NCI-H146 treated with DMSO at 0.1 percent for 48 hours (cell line): ENCODE data around the gene WASHC2C.
"Not testable (repeated sequence)": the region's sequence is repeated elsewhere in the genome, so short reads cannot be mapped to it uniquely, and the experiment has no call there.

Source experiments
- DNase-seq: peaks from one replicate; lab custom pipeline; 2025; ENCODE audit not compliant: unreplicated experiment; lab: John Stamatoyannopoulos, UW

WASHC2C gene

DNA sequence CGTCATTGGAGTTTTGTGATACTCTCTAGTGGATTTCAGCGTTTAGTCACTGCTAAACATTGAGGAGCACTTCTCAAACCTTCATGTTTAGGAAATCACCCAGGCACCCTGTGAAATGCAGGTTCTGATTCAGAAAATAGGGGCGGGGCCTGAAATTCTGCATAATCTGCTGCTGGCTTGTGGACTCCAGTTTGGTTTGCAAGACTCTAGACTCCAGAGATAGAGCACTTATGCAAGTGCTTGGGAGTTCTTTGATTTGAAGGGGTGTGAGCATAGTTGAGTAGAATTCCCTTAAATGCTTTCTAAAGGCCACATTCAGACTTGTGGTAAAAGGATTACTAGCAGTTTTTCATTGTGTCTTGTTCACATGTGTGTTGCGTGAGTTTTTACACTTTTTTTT is 41.3 kb downstream of the WASHC2C start:
- not testable (repeated sequence) for DNase-seq

DNA sequence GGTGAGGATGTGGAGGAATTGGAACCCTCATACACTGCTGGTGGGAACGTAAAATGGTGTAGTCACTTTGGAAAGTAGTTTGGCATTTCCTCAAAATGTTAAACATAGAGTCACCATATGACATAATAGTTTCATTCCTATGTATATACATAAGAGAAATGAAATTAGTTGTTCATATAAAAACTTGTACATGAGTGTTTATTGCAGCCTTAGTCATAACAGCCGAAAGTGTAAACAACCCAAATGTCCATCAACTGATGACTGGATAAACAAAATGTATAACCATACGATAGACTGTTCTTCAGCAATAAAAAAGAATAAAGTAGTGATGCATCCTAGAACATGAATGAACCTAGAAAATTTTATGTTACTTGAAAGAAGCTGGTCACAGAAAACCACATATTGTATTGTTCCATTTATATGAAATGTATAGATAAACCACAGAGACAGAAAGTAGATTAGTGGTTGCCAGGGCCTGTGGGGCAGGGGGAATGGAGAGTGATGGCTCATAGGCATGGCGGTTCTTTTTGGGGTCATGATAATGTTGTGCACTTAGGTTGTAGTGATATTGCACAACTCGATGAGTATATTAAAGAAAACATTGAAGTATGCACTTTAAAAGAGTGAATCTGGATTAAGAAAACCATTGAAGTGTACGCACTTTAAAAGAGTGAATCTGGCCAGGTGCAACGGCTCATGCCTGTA is 44.8 kb downstream of the WASHC2C start:
- not testable (repeated sequence) for DNase-seq

DNA sequence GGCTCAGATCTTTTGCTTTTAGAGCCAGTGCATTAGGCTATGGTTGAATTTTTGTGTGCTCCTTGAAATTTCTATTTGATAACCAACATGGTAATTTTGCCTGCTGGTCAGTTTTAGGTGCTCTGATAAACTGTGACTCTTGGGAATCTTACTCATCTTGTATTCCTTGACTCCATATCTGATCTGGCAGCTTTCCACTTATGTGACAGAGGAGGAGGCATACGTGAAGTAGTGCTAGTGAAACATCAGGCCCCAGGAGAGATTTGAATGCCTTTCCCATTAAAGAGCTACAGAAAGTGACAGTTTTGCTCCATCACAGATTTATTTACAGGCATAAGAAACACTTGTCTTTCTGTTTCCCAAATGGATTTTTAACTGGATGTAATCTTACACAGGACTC is 59.2 kb downstream of the WASHC2C start:
- DNase-seq, result not testable (repeated sequence)

DNA sequence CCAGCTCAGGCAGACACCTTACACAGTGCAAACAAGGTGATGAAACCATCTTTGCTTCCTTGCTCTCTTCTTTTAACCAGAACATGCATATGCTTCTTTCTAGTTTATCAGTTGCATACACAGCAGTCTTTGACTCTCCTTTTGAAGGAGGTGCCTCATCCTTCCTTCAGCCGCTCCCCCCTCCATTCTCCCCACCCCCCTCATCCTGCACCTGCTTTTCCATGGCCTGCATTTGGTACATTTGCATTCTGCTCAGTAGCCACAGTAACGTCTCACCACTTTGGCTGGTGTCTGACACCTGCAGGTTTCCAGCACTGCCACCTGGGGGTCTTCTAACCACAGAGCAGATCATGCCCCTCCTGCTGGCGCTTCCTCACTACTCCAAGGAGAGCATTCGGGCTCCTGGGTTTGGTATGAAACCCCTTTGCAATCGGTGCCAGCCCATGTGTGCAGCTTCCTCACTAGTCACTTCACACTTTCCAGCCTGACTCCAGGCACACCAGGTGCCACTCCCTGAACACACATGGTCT is 60.2 kb downstream of the WASHC2C start:
- not testable (repeated sequence) for DNase-seq

DNA sequence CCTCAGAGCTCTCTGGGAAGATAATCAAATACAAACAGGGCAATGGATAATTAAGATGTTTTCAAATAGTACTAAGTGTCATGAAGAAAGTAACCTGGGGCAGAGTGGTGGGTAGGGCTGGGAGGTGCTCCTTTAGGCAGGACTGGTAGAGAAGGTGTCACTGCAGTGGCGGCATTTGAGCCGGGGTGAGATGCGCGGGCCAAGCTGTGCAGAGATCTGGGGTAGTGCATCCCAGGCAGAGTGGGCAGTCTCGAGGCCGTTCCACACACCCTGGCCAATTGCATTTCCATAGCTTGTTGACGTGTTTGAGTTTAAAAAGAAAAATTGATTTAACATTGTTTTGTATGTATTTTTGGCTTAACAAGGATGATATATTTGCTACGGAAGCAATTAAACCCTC is 62.9 kb downstream of the WASHC2C start:
- DNase-seq, result not testable (repeated sequence)

DNA sequence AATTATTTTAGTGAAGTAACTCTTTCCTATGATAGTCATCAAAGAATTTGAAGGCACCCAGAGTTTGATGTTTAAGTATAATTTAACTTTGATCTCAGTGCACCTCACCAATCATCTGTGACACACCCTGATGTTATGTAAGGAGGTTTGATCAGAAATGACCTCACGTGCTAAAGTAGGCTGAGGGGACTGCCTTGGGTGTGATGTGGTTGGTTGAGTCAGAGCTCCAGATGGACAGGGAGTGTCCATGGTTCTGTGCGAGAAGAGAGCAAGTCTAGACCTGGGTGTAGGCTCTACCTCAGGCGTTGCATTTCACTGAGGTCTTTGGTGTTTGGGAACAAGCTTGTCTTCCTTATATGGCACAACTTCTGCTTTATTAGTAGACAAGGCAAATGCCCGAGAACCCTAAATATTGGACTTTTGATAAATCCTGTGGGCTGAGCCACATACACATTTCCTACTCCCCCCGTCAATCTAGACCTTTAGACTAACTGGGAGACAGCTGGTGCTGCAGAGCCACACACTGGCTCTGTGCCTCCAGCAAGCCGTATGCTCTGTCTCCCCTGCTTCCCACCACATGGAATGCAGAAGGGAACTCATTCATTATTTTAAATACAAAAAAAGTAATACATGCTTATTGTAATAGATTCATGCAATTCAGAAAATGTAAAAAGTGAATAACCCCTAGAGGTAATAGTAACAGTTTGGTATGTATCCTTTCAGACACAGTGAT is 63.8 kb downstream of the WASHC2C start:
- not testable (repeated sequence) for DNase-seq

DNA sequence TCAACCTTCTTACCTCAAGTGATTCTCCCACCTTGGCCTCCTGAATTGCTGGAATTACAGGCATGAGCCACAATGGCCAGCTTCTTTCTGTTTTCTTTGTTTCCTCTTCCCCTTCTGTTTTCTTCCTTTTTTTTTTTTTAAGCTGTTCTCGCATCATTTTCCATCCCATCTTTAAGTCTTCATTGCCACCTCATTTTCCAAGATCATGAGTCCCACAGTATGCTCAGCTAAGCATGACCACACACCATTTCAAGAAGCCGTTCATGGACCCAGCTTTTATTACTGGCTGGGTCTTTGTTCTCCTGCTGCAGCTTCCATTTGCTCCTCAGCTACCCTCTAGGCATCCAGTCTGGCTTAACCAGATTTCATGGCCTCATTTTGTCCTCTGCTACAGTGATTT is 67.7 kb downstream of the WASHC2C start:
- not testable (repeated sequence) for DNase-seq

DNA sequence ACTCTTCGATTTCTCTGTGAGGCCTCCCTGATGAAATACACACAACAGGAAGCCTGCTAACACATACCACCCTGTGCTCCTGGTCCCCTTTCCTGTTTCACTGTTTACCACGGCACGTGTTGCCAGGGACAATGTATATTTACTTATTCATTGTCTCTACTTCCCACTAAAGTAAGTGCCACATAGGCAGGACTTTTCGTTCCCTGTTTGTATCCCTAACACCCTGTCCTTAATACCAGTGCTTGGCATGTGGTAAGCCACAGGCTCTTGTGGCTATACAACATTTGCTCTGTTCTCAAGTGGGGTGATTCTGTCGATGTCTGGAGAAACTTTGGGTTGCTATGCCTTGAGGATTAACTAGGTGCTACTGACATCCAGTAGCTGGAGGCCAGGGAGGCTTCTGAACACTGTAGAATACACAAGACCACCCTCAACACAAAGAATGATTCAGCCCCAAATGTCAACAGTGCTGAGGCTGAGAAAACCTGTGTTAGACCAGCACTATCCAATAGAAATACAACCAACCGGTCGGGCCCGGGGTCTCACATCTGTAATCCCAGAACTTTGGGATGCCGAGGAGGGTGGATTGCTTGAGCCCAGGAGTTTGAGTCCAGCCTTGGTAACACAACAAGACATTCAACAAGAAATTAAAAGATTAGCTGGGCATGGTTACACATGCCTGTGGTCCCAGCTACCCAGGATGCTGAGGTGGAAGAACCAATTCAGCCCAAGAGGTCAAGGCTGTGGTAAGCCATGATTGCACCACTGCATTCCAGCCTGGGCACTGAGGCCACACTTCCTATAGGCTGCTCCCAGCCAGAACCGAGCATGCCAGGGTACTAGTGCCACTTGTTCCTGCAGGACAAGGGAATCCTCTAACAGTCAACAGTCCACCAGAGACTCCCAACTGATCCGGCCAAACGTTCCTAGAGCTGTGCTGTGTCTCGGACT is 76.3 kb downstream of the WASHC2C start:
- DNase-seq, result not testable (repeated sequence)

DNA sequence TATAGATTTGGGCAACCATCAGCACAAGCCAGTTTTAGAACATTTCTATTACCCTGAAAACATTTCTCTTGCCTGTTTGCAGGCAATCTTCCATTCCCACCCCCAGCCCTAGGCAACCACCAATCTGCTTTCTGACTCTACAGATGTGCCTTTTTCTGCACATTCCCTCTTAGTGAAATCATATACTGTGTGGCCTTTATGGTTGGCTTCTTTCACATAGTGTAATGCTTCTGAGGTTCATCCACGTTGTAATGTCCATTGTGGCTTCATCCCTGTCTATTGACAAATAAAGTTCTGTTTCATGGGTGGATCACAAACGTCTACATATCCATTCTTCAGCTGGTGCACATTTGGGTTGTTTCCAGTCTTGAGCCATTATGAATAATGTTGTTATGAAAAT is 77.9 kb downstream of the WASHC2C start:
- DNase-seq, result not testable (repeated sequence)

DNA sequence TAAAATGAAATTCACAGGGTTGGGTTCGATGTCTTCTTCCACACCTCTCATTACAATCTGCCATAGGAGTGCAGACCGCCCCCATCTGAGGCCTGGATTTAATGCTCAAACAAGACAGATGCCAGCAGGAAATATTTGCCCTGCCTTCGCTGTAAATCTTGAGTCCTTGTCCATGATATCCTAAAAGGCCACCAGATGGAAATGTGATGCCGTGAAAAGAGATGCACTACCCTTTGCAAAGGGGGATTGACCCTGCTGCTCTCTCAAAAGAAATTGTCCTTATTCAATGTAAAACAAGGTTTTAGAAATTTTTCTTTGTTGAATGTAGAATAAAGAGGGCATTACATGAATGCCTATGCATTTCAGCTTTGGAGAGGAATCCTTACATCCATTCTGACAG is 82.8 kb downstream of the WASHC2C start:
- no peak for DNase-seq

DNA sequence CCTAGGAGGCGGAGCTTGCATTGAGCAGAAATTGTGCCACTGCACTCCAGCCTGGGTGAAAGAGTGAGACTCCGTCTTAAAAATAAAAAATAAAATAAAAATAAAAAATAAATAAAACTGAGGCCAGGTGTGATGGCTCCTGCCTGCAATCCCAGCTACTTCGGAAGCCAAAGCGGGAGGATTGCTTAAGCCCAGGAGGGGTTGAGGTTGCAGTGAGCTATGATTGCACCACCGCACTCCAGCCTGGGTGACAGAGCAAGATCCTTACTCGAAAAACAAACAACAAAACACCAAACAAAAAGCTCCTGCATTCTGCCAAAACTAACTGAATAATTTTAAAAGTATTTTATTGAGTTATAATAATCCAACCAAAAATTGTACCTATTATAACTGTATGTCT is 84.0 kb downstream of the WASHC2C start:
- no peak for DNase-seq

DNA sequence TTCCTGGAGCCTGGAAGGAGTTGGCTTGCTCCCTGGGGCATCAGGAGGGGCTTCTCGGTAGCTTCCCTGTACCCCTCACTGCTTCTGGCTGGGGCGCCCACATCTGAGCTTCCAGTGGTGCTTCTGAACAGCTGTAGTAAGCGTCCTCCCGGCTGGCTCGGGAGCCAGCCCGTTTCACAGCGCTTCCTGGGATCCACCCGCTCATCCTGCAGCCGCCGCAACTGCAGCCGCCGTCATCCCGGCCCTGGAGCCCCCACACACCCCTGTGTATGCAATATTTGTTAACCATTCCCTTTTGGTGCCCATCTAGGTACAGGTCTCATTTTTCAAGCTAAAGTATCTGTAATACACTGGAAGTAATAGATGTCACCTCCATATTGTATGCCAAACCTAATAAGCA is 85.9 kb downstream of the WASHC2C start:
- DNase-seq, result not testable (repeated sequence)

DNA sequence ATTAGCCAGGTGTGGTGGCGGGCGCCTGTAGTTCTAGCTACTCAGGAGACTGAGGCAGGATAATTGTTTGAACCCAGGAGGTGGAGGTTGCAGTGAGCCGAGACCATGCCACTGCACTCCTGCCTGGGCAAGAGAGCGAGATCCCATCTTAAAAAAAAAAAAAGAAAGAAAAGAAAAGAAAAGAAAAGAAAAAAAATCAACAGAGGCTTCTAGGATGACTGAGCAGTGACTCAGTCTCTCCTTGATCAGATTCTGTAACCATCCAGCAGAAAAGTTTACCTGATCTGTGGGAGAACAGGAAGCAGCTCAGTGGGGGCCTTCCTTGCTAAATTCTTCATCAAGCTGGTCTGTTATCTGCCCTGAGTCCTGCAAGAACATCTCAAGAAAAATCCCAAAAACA is 87.1 kb downstream of the WASHC2C start:
- not testable (repeated sequence) for DNase-seq

DNA sequence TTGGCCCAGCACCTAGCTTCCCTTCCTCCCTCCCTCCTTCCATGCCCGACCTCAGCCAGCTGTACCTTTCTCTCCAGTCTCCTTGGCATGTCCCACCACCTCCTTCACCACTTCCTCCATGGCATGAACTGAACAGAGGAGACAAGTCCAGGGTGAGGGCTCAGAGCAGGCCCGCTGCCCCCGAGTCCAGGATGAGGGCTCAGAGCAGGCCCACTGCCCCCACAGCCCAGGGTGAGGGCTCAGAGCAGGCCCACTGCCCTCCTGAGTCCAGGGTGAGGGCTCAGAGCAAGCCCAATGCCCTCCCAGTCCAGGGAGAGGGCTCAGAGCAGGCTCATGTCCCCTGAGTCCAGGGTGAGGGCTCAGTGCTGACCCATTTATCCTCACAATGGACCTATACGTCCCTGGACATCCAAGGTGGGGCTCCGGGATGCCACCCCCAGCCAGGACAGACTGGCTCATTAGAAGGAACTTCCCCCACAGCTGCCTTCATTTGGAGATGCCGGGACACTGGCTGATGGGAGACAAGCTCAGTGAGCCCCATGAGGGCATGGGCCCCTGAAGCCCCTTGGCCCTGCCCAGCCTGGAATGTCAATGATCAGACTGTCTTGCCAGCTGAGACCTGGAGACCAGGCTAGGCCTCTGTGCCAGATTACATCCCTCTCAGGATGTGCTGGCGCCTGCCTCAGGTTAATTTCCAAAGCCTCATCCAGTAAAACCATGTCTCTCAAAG is 90.2 kb downstream of the WASHC2C start:
- no peak for DNase-seq

DNA sequence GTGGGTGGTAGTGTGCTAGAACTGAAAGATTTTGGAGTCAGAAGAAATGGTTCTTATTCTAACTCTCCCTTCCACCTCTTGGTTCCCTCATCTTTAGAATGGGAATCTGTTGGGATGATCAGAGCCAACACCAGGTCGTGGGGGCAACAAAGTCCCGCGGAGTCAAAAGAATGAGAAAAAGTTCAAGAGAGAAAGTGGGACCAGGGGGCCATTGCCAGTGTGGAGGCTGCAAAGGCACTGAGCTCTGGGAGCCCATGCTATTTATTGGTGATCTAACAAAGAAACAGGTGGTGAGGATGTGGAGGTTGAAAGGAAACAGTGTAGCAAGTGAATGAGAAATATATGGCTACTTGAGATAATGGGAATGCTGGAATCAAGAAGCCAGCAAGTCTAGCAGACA is 90.8 kb downstream of the WASHC2C start:
- no peak for DNase-seq

DNA sequence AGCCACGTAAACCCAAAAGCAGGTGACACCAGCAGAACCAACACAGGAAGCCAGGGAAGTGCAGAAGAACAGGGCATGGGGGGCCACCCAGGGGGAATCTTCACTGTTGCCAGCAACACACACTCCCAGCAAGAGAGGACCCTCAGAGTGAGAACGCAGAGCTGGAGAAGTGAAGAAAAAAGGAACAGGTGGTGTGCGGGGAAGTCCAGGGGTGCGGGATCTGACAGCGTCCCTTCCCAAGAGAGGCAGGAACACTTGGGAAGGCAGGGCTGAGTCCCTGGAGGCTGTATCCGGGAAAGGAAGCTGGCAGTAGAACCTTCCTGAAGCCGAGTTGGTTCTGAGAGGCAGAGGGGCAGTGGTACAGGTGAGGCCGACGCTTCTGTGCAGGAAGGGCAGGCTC is 92.5 kb downstream of the WASHC2C start:
- no peak for DNase-seq

DNA sequence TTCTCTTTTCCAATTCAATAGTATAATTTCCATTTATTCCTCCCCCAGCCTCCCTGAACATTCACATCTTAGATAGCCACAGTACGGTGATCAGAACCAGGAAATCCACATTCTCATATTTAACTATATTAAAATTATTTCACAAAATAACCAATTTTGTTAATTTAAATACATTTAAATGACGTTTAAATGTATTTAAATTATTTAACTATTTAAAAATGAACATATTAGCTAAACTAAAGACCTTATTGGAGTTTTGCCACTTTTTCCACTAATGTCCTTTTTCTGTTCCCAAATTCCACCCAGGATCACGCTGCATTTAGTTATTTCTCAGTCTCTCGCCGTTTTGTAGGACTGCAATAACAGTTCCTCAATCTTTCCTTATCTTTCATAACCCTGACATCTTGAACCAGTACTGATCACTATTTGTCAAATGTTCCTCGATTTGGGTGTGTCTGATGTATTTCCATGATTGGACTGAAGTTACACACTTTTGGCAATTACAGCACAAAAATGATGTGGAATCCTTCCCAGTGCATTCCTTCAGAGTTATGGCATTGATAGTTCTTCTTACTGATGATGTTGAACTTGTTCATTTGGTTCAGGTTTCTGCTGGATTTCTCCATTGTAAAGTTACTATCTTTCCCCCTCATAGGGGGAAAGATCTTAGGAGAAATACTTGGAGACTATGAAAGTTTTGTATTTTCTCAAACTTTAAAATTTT is 93.2 kb downstream of the WASHC2C start:
- not testable (repeated sequence) for DNase-seq

DNA sequence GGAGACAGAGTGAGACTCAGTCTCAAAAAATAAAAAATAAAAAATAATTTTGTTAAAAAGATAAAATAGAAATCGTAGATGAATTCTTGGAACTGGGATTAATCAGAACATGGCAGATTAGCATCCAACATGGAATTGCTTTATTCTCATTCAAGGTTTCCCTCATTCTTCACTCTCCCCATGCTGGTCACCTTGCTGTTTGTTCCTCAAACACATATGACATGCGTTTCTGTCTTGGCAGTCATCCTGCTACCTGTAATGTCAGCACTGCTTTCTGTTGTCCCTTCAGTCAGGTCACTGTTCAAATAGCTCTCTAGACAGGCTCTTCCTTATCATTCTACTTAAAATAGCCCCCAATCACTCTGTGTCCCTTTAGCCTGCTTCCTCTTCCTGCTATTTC is 95.9 kb downstream of the WASHC2C start:
- DNase-seq, result not testable (repeated sequence)
